Raji (cell line): ENCODE data around the gene DCLK1.

Experiments used
- POLR2A ChIP-seq: IDR thresholded peaks from 2 replicates; pipeline ENCODE4 v1.6.1; 2011; ENCODE audit warnings: low read depth, low read length, control low read depth; ENCODE audit not compliant: insufficient read depth

The DCLK1 gene

DNA sequence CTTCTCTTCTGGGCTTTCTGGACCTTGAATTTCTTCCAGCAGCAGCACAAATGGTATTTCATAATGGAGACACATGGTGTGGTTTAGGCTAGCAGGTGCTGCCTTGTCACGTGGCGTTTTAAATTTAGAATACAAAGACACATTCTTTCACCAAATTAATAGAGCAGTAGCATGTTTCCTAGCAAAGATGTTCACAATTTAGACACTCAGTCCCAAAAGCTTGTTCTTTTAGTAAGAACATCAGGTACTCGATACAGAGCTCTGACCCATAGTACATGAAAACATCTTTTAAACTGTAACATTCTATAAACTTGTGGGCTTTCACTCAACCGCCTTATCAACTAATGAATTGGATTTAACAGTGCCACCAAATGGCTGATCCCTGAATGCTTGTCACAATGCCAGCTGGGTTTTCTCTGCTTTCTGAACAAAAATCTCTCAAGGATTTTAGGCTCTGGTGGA lies 290.1 kb downstream of the DCLK1 start:
- no peak for TF ChIP-seq POLR2A

DNA sequence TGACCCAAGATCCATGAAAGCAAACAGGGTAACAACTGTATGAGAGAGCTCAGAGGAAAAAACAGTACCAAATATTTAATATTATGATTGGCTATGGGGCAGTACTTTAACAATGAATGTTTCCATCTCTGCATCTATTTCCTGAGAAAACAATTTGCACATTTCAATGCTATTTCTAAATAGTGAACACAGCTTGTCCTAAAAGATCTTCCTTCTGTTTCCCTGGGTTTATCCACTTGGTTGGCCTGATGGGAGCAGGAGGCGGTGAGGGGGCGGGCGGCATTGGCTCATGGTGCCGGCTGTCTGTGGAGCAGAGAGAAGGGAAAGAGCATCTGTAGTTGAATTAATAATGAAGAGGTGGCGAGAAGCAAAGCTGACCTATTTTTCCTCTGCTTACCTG lies 291.4 kb downstream of the DCLK1 start:
- TF ChIP-seq POLR2A, result no peak

DNA sequence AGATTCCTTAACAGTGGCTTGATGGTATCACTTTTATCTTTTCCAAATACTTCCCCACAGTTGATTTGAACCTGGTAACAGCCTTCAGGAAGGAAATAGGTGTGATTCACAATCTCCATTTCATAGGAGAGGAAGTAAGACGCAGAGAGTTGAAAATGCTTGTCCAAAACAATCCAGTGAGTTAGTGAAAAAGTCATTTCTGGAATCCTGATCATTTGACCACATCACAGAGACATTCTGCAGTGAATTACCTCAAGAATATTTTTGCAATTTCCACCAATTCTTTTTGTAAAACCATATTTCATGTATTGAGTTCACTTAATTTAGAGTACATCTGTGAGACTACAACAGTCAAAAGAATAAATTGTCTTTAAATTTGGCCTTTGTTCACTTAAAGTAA lies 292.8 kb downstream of the DCLK1 start:
- TF ChIP-seq POLR2A, result no peak

DNA sequence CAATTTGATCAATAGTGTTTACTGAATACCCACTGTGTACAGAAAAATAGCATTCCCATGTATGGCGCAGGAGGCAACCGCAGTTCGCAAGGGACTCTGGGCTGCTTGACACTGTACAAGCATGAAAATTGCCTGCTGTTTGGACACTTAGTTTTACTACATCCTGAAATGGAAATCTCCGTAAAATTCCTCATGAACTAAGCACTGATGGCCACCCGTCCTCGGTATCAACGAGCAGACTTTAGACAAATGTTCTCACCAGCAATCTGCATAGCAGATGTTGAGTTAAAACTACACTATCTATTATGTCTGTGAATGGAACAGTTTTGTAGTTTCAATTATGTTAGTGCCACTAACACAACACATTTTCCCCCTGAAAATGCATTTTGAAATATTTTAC lies 294.7 kb downstream of the DCLK1 start:
- no peak for TF ChIP-seq POLR2A

DNA sequence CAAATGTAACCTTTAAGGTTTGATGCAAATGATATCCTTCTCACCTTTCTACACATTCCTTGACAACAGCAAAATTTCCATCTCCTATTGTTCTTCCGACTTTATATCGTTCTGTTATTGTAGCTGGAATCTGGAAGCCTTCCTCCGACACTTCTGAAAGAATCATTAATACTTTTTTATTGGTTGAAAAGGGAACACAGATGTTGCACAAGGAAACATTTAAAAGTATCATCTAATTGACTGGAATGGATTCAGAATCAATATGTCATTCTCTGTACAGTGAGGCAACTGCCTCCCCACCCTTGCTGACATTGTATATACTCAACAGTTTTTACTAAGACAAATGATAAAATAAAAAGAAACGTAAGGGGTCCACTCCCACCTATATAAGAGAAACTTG lies 295.2 kb downstream of the DCLK1 start:
- no peak for TF ChIP-seq POLR2A

DNA sequence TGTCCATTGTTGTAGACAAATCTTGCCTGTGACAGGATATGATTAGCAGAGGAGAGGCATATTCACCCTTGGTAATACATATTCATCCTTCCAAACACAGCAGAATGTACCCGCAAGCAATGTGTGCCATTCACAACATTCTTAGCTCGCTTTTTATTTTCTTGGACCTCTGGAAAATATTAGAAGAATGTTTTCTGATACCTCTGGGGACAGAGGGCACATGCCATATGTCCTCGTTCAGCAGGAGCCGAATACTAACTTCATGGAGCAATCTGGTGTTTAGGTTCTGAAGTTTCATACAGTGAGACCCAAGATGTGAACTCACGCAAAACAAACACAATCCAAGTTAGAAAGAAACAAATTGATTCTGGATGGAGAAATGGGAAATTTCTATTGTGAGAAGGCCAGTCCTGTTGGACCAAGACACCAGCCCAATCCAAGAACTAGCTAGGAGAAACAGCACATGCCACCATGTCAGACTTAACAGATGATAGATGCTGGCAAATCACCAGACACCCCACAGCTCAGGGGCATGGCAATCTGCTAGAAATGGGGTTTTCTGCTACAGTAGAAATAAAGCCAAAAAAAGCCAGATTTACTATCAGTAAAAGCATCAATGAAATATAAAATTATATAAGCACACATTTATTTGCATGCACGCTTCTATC lies 297.4 kb downstream of the DCLK1 start:
- TF ChIP-seq POLR2A, result no peak

DNA sequence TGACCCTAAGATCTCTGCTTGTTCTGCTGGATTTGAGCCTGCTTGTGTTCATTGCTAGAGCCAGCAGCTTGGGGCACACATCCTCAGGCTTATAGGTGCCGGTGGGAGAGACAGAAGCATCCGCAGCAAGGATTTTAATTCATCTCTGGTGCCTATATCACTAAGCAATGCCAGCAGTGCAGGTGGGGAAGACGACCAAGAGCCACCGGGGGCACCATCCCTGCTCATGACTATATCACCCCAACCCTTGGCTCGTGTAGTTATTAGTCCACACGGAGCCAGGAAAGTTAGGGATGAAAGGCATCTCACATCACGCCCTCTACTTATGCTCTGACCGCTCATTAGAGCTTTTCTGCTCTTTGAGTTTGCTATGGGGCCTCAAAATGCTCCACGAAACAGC lies 298.2 kb downstream of the DCLK1 start:
- no peak for TF ChIP-seq POLR2A

DNA sequence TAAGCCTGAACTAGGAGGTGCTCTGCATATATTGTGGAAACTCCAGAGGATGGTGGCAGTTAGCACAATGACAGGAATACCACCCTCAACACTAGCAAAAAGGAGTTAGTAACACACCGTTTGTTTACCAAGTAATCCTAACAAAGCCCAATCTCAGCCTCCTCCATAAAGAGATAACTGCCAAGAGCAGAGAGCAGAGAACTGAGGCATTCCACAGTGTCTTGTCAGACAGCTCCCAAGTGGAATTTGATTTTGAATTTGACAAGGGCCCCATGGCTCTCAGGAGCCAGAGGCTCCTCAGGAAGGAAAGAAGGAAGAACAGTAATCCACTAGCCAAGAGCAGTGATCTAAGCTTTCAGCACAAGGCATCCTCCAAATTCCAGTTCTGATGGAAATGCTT lies 298.6 kb downstream of the DCLK1 start:
- no peak for TF ChIP-seq POLR2A

DNA sequence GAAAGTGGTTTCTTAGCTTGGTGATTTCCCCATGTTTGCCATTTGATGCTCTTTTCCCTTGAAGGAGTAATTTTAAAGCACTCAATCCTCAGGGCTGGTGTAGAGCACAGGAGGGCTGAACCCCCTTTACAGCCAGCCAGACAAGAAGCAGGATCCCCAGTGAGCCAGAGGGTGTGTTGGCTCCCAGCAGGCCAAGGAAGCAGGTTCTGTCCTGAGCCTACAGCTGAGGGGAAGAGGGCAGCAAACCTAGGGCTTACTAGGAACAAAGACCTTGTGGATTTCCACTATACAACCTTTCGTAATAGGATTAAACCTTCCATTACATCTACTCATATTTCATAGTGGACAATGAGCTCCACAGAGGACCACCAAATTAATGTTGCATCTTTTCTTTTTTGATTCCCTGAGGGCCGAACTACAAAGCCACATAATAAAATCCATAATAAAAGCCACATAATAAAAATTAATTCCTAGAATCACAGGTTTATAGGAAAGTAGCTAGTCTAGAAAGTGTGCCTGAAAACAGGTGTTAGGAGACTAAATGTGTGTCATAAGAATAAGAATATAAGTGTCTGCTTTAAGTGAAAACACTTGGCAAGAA lies 300.2 kb downstream of the DCLK1 start:
- no peak for TF ChIP-seq POLR2A

DNA sequence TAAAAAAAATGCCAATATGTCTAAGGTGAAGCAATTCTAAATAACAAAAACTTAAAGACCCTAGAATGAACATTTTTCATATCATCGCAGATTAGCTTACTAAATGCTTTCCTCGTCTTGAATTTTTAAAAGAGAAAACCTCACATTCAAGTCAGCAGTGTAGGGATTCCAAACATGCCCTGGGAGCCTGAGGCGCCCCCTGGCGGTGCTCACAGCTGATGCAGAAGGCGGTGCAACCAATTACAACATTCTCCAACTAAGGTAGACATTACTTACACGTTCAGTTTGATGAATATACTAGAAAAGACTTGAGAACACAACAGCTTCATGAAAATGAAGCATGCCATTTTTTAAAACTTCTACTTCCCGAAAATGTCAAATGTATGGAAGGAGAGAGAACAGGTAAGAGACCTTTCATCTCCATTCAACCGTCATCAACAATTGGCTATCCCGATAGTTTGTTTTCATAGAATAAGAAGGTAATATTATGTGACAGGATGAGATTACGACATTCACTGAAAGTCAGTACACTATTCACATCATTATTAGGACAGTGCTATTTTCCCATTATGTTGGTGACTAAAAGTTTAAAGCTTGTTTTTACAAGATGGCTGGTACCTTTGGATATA lies 304.4 kb downstream of the DCLK1 start:
- TF ChIP-seq POLR2A, result no peak

DNA sequence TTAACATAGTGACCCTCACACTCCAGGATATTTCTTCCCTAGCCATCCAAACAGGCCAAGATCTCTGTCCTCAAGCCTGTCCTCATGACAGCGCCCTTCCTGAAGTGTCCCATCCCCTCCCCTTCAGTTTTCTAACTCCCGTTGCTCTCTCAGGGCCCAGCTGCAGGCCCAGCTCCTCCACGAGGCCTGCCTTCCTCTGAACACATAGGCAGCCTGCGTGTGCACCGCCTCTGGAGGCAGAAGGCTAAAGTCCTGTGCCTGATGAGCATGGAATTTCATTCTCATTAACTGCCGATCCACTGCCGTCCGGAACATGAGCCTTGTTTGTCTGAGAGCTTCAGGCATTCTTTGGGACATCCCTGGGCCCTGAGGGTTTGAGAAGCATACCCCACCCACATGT lies 306.4 kb downstream of the DCLK1 start:
- no peak for TF ChIP-seq POLR2A

DNA sequence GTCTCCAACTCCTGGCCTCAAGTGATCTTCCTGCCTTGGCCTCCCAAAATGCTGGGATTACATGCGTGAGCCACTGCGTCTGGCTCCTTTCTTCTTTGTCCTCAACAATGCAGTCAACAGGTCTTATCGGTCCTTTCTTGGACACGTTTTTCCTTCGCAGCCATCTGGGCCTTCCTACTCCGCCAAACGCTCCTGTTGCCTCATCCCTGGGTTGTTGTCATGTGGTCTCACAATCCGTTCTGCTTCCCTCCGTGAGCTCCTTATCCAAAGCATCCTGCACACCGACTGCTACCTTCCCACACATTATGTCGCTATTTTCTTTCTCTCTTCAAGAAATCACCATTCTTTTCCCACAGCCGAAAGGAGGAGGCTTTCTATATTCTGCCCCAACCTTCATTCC lies 306.8 kb downstream of the DCLK1 start:
- no peak for TF ChIP-seq POLR2A

DNA sequence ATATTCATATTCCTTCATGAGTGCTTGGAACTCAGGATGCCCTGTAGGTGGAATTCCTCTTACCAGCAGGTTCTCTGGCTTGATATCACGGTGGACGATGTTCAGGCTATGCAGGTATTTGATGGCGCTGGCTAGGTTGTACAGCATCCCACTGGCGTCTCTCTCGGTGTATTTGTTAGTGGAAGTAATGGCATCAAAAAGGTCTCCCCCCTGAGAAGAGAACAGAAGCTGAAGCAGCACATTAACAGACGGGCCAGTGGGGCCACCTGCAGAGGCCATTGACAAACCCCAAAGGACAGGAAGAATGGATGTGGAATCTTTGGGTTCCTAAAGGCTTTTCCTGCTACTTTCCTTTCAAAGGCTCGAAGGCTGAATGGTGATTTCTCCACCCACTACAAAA lies 308.5 kb downstream of the DCLK1 start:
- no peak for TF ChIP-seq POLR2A

DNA sequence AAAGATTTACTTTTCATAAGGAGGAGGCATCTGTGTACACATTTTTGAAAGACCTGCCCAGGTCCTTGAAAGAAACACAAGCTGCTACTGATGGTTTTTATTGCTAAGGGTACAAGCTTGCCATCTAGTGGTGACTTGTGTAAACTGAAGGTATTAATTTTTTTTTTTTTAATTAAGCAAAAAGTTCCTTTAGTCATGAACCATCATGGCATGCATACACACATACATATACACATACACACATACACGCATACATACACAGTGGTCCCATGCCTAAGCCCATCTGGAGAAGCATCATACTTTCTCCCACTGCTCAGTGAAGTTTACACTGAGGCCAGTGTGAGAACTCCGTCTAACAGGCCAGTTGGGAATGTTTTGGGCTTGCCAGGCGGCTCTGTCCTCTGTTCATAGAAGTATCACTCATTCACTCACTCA lies 312.5 kb downstream of the DCLK1 start:
- no peak for TF ChIP-seq POLR2A

DNA sequence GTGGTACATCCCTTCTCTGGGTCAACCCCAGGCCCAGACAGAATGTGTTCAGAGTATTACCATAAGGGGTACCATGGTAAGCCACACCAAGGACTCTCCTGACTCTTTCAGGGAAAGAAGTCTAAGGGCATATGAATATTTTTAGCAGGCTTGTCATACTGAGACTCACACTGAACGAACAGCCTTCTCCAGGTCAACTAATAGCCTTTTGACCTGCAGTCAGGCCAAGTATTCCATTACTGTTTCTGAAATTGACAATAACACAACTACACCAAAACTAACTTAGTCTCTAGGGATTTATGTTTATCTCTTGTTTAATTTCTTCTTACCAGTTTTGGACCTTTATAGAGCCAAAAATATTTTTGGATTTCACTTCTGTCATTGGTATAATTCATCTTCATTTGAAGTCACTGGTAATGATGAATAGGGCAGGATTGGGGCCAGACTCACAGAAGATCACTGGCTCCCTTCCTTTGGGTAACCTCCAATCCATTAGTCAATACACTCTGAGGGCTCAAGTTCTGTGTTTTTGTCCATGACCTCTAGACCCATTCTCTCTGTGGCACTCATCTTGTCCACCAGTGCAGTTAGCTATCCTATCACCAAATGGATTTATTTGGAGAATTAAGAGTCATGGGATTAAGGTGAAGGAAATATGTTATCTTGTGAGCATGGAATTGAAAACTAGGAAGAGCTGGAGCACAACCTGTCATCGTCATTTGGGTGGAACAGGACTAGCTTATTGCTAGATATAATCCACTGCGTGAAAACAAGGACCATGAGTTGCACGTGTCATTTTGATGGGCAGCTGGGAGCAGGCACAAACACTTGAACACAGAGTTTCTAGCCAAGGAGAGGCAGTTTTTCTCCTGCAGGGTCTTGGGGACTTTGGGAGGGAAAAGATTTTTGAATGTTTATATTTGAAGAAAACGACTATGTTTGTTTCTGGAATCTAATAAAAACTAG lies 313.3 kb downstream of the DCLK1 start:
- TF ChIP-seq POLR2A, result no peak
